Keratinocyte (primary cell): ENCODE data around the gene LSG1.

ENCODE experiments used
- CTCF ChIP-seq, 3 experiments: IDR thresholded peaks in 1 of 3; conservative IDR thresholded peaks in 1 of 3; optimal IDR thresholded peaks in 1 of 3; 2 replicates in 2 of 3; 3 replicates in 1 of 3; pipeline versions ENCODE3 to v1.5.1; 2011; ENCODE audit warnings: low read length in 3 of 3, mild to moderate bottlenecking in 3 of 3, moderate library complexity in 2 of 3, control low read depth in 1 of 3, inconsistent platforms in 1 of 3; ENCODE audit not compliant: insufficient read depth in 2 of 3; ENCODE audit errors: extremely low read depth in 1 of 3
- EZH2 ChIP-seq: IDR thresholded peaks from one replicate; pipeline ENCODE4 v1.6.1; 2012; ENCODE audit warnings: inconsistent platforms, mild to moderate bottlenecking, low read length, moderate library complexity

GRCh38 chr3:194632226-194632808 lies 39.7 kb downstream of the LSG1 start:
- TF ChIP-seq CTCF (optimal IDR thresholded peaks at IDR 0.05 in 1 of 3, IDR thresholded peaks at IDR 0.05 in 1 of 3, conservative IDR thresholded peaks at IDR 0.05 in 1 of 3; ENCODE audit: extremely low read depth in 1 of 3, insufficient read depth in 2 of 3, low read length in 3 of 3) (no peak), EZH2 (no peak)
